ENCODE data around the gene CLCF1.

The CLCF1 gene

DNA sequence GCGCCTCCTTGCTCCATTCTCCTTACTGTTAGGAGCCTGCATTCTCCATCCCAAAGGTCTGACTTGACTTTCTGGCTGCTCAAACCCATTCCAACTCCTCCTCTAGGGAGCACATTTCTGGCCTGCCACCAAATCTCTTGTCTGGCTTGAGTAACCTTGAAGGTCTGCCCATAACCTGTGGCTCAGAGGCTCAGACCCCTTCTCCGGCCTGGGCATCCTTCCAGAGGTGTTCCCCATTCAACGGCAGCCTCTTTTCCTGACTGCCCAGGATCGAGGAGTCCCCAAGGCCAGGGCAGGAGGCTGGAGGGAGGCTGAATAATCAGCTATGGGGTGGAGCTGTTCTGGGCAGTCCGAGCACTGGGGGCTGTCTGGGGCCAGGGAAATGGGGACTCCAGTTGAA is 20.6 kb upstream of the CLCF1 start:
- intact Hi-C loops (cut with DNase I; ENCODE audit: low total_unique reads) = no loop called here

DNA sequence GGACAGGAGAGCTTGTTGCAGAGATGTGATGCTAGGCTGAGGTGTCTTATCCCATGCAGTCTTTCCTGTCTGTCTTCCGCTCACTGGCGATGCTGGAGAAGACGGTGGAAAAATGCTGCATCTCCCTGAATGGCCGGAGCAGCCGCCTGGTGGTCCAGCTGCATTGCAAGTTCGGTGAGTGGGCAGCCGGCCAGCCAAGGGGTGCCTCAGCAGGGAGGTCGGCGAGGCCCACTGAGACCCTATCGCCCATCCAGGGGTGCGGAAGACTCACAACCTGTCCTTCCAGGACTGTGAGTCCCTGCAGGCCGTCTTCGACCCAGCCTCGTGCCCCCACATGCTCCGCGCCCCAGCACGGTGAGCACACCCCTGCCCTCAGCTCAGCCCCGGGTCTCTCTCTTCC is 20.0 kb upstream of the CLCF1 start:
- Histone ChIP-seq H3K27ac (no peak overlapping the region), H3K36me3 (peaks cover 11 to 45% (median 25%) of the 10 kb centered on the region in 3 donors), H3K4me1 (peaks cover 0 to 25% (median 18%) of the 10 kb centered on the region in 4 donors), H3K4me3 (no peak overlapping the region), H3K27me3 (no peaks in the 10 kb centered on the region), H3K9me3 (no peaks in the 10 kb centered on the region)
- intact Hi-C loops (cut with DNase I; ENCODE audit: low total_unique reads) = no loop called here
- TF ChIP-seq, protein P1, sequence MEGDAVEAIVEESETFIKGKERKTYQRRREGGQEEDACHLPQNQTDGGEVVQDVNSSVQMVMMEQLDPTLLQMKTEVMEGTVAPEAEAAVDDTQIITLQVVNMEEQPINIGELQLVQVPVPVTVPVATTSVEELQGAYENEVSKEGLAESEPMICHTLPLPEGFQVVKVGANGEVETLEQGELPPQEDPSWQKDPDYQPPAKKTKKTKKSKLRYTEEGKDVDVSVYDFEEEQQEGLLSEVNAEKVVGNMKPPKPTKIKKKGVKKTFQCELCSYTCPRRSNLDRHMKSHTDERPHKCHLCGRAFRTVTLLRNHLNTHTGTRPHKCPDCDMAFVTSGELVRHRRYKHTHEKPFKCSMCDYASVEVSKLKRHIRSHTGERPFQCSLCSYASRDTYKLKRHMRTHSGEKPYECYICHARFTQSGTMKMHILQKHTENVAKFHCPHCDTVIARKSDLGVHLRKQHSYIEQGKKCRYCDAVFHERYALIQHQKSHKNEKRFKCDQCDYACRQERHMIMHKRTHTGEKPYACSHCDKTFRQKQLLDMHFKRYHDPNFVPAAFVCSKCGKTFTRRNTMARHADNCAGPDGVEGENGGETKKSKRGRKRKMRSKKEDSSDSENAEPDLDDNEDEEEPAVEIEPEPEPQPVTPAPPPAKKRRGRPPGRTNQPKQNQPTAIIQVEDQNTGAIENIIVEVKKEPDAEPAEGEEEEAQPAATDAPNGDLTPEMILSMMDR (IDR thresholded peaks at IDR 0.05) = no peak
- no peak for DNase-seq

More for the DNA sequence above, 20.6 kb upstream of the CLCF1 start:
- Histone ChIP-seq H3K4me3 (no peak overlapping the region), H3K4me1 (peaks cover 0 to 26% (median 19%) of the 10 kb centered on the region in 4 donors), H3K27ac (no peak overlapping the region), H3K36me3 (peaks cover 16 to 51% (median 31%) of the 10 kb centered on the region in 3 donors), H3K27me3 (no peaks in the 10 kb centered on the region), H3K9me3 (no peaks in the 10 kb centered on the region)
- TF ChIP-seq, protein P1 (IDR thresholded peaks at IDR 0.05) = no peak
- no peak for DNase-seq

DNA sequence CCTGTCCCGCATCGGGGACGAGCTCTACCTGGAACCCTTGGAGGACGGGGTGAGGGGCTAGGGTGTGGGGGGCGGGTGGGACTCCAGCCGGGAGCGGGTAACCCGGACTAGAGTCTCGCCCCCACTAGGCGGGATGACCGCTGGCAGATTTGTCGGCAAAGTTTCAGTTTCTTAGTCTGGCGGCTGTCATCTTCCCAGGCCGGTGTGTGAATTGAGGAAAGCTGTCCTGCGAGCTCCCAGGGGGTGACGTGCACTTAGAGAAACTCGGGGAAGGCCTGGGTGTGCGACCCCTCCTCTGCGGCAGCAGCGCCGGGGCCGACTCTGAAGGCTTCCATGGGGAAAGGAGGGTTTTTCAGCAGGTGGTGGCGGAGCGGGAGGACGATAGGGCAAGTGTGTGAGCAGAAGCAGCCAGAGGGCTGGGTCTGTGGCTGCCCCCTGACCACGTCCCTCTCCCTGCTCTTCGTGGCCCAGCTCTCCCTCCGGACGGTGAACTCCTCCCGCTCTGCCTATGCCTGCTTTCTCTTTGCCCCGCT is 18.9 kb upstream of the CLCF1 start:
- Histone ChIP-seq H3K4me3 (peak overlapping the region; percentile 78 to 81), H3K4me1 (peaks cover 0 to 20% (median 18%) of the 10 kb centered on the region in 4 donors), H3K9me3 (no peaks in the 10 kb centered on the region), H3K27ac (peak overlapping the region; percentile 78), H3K36me3 (peaks cover 0 to 34% (median 13%) of the 10 kb centered on the region in 3 donors), H3K27me3 (no peaks in the 10 kb centered on the region)
- DNase-seq = no peak
- TF ChIP-seq, protein P1 (IDR thresholded peaks at IDR 0.05) = no peak
- intact Hi-C loops (cut with DNase I; ENCODE audit: low total_unique reads) = no loop called here

DNA sequence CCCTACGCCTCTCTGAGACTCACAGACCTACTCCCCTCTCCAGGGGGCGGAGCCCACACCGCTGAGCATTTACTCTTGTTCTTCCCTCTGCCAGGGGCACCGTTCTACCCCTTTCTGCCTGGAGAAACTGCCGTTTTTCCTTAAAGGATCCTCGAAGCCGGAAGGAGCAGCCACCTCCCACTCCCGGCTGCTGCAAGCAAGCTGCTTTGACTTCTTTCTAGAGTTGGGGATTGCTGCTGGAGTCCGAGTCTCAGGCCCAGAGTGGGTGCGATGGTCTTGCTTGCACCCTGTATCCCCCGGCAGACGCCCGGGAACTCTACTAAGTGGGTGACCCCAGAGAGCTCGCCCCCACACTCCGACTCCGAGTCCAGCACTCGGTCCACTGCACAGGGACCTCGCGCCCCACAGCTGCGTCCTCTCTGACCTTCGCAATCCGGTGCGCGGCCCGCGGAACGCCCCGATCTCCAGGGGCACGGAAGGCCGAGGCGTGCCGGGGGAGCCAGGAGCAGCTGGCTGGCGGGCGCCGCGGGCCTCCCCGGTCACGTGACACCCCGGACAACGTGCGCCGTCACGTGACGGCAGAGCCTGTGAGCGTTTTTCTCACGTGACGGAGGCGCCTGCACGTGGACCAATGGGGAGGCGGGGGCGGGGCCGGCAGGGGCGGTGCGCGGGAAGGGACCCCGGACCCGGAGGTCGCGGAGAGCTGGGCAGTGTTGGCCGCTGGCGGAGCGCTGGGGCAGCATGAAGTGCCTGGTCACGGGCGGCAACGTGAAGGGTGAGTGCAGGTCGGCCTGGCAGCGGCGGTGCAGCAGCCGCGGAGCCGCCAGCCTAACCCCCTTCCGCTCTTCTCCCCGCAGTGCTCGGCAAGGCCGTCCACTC is 18.1 kb upstream of the CLCF1 start, which contains the start of gene RAD9A:
RAD9A (plus strand) TSS at position 683 of the 879 bp plus-strand sequence; CDS start at position 742, 59 bp downstream.
- peak; percentile 96 for DNase-seq
- no peaks in the 10 kb centered on the region for H3K27me3 ChIP-seq
- peaks cover 0 to 27% (median 9%) of the 10 kb centered on the region in 3 donors for H3K36me3 ChIP-seq
- peak within 1 kb of the TSS; percentile 78 to 81 for H3K4me3 ChIP-seq
- peaks cover 0 to 20% (median 18%) of the 10 kb centered on the region in 4 donors for H3K4me1 ChIP-seq
- H3K27ac ChIP-seq = peak within 1 kb of the TSS; percentile 78
- intact Hi-C loops (cut with DNase I; ENCODE audit: low total_unique reads) = no loop called here
- TF ChIP-seq, protein P1 (IDR thresholded peaks at IDR 0.05) = no peak
- H3K9me3 ChIP-seq = no peaks in the 10 kb centered on the region

DNA sequence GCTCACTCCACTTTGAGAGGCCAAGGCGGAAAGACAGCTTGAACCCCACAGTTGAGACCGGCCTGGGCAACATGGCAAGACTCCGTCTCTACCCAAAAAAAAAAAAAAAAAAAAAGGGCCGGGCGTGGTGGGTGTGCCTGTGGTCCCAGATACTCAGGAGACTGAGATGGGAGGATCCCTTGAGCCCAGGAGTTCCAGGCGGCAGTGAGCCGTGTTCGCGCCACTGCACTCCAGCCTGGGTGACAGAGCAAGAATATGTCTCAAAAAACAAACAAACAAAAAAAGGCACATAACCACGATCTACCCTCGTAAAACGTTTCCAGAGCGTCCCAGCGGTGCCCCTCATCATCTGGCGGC is 17.5 kb upstream of the CLCF1 start:
- TF ChIP-seq, protein P1 (IDR thresholded peaks at IDR 0.05) = no peak
- intact Hi-C loops (cut with DNase I; ENCODE audit: low total_unique reads) = no loop called here

More for the DNA sequence above, 17.5 kb upstream of the CLCF1 start:
- DNase-seq = no peak
- Histone ChIP-seq H3K9me3 (no peaks in the 10 kb centered on the region), H3K4me1 (peaks cover 0 to 20% (median 18%) of the 10 kb centered on the region in 4 donors), H3K36me3 (peaks cover 0 to 22% (median 2%) of the 10 kb centered on the region in 3 donors), H3K4me3 (peak overlapping the region; percentile 78 to 81), H3K27me3 (no peaks in the 10 kb centered on the region), H3K27ac (peak overlapping the region; percentile 78)
